Measurements from ENCODE around the gene MAP3K6. TPM values are rescaled to one million over a fixed set of nuclear protein-coding genes. Genes with fewer than 3 reads are reported as not detected.

The MAP3K6 gene
- total and polyA plus RNA-seq, 2 donors (not counting 3 experiments of a cell fraction or from before 2014, with no cell fraction given), result 9.9 to 12.4 TPM

GRCh38 chr1:27364696-27365371 is 1.9 kb downstream of the MAP3K6 start:
- ChIA-PET POLR2A (interaction anchor here (1.3 to 1.7 kb wide), 2 partner anchors 9 to 30 kb away, joined by 3 to 4 read pairs; no protein-coding TSS in a partner anchor), CTCF (interaction anchor here (0.7 to 6.8 kb wide), 17 partner anchors 9 to 320 kb away, joined by 3 to 57 read pairs (median 5); partner anchors contain the start of genes CD164L2 and GPR3)
- no peaks in the 10 kb centered on the region for H3K9me1 ChIP-seq (replicated peaks; ENCODE audit: control insufficient read depth, extremely low read depth, insufficient read depth, low read length)
- TF ChIP-seq MAX (IDR thresholded peaks at IDR 0.05; ENCODE audit: insufficient read depth, insufficient read length), result no peak
- TF ChIP-seq JUN (IDR thresholded peaks at IDR 0.05; ENCODE audit: borderline replicate concordance, insufficient read depth, insufficient read length, low read depth), result no peak
- TF ChIP-seq GATA2 (IDR thresholded peaks at IDR 0.05; ENCODE audit: insufficient read depth, insufficient read length, low read depth, low read length), result no peak
- TF ChIP-seq POLR2AphosphoS5 (IDR thresholded peaks at IDR 0.05; ENCODE audit: insufficient read depth, low read depth, low read length), result no peak
- no peak for TF ChIP-seq POLR2A (IDR thresholded peaks at IDR 0.05; ENCODE audit: low read depth, low read length)
- TF ChIP-seq MYC (IDR thresholded peaks at IDR 0.05; ENCODE audit: low read depth, low read length), result no peak
- TF ChIP-seq CTCF (IDR thresholded peaks at IDR 0.05; ENCODE audit: extremely low read depth in 1 of 2, insufficient read depth in 1 of 2, low read depth in 1 of 2, low read length in 2 of 2), result no peak
- TF ChIP-seq FOS (IDR thresholded peaks at IDR 0.05; ENCODE audit: borderline replicate concordance, insufficient read depth, low read length), result no peak
- TF ChIP-seq EZH2 (IDR thresholded peaks at IDR 0.05; ENCODE audit: borderline replicate concordance, low read depth, low read length, severe bottlenecking), result no peak
- H3K27me3 ChIP-seq (ENCODE audit: control insufficient read depth in 2 of 2, insufficient read depth in 2 of 2, low read length in 2 of 2), result no peaks in the 10 kb centered on the region
- peak overlapping the region; percentile 97 for H2AFZ ChIP-seq (ENCODE audit: low read depth, low read length)
- H4K20me1 ChIP-seq (replicated peaks; ENCODE audit: control insufficient read depth, extremely low read depth, insufficient read depth, low read length), result no peaks in the 10 kb centered on the region
- FAIRE-seq (no peak), DNase-seq (ENCODE audit: low read depth, low spot score) (no peak)
- BruUV-seq (replicated peaks), result no TSS peak
- no peaks in the 10 kb centered on the region for H3K9me3 ChIP-seq (replicated peaks; ENCODE audit: control insufficient read depth, insufficient read depth, low read length)
- H3K27ac ChIP-seq (ENCODE audit: insufficient read depth, low read depth, low read length), result peak overlapping the region; percentile 5
- H3K79me2 ChIP-seq (ENCODE audit: control insufficient read depth, insufficient read depth, low read length), result no peaks in the 10 kb centered on the region
- H3K9ac ChIP-seq (replicated peaks; ENCODE audit: extremely low read depth, insufficient read depth, low read length), result no peak overlapping the region
- intact Hi-C loops (cut with micrococcal nuclease) (loop anchor here (1.0 kb wide), 2 partner anchors 8 to 43 kb away; partner anchors contain the start of gene TMEM222), dilution Hi-C loops (cut with MboI; ENCODE audit: extremely low pct_ligation_motif_present, low sequenced_read_pairs) (no loop called here)
- H3K4me3 ChIP-seq (replicated peaks in 1 of 3; ENCODE audit: insufficient read depth in 1 of 3, low read depth in 1 of 3, low read length in 3 of 3), result peak overlapping the region in 2 of 3 experiments; percentile 6 to 51
- peak overlapping the region; percentile 80 for H3K4me2 ChIP-seq (ENCODE audit: insufficient read depth, low read length)
- peaks cover 0 to 2% of the 10 kb centered on the region in 2 experiments for H3K36me3 ChIP-seq (ENCODE audit: control insufficient read depth in 2 of 2, extremely low read depth in 1 of 2, insufficient read depth in 2 of 2, low read length in 2 of 2)
- peaks cover 15% of the 10 kb centered on the region for H3K4me1 ChIP-seq (ENCODE audit: control insufficient read depth, extremely low read depth, insufficient read depth, low read length)

Measured in endothelial cell of umbilical vein (primary cell).